Nephron (organoid): ENCODE data around the gene AIDA.
"Not testable (repeated sequence)": the region's sequence is repeated elsewhere in the genome, so short reads cannot be mapped to it uniquely, and the experiment has no call there.

ENCODE experiments used
- H3K27ac Mint-ChIP-seq, 3 experiments: 2 replicates each; pipeline ENCODE4 v1.8.0; 2020; ENCODE audit warnings: mixed read lengths in 3 of 3, mild to moderate bottlenecking in 2 of 3, moderate library complexity in 1 of 3
- H3K27me3 Mint-ChIP-seq: 2 replicates; pipeline ENCODE4 v1.8.0; 2021; ENCODE audit warnings: low read depth, mild to moderate bottlenecking, moderate library complexity, mixed read lengths
- H3K36me3 Mint-ChIP-seq: 2 replicates; pipeline ENCODE4 v1.8.0; 2020; ENCODE audit warnings: low read depth, mixed read lengths
- H3K4me1 Mint-ChIP-seq: 2 replicates; pipeline ENCODE4 v1.8.0; 2020; ENCODE audit warnings: mixed read lengths
- H3K4me3 Mint-ChIP-seq, 3 experiments: 2 replicates each; pipeline ENCODE4 v1.8.0; 2020; ENCODE audit warnings: mild to moderate bottlenecking in 3 of 3, mixed read lengths in 3 of 3, moderate library complexity in 2 of 3
- H3K9me3 Mint-ChIP-seq: 2 replicates; pipeline ENCODE4 v1.8.0; 2020; ENCODE audit warnings: mixed read lengths
- TF ChIP-seq, protein P1 (sequence below), 3 experiments: fragments of 200-600 bp; sonication (generic); IDR thresholded peaks; one replicate each; pipeline ENCODE4 v1.5.0; 2021; ENCODE audit warnings: antibody characterized with exemption in 3 of 3; ENCODE audit not compliant: unreplicated experiment in 3 of 3

Gene AIDA

DNA sequence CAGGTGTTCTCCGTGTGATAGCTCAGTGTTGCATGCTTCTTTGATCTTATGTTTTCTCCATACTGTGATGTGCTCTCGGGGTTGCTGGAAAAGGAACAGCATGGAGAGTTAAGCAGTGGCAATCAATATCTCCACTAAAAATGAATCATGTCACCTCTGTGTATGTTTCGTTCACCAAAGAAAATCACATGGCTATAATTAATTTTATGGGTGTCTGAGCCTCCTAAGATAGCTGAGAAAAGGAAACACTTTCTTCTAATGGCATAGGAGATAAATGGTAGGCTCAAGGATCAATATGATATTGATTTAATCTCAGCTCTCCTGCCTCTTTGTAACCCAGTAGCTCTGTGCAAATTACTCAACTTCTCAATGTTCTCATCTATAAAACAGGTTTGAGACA is 39.0 kb upstream of the AIDA start:
- Mint-ChIP-seq H3K9me3 (no peaks in the 10 kb centered on the region), H3K27me3 (no peaks in the 10 kb centered on the region), H3K36me3 (no peaks in the 10 kb centered on the region), H3K4me3 (no peak overlapping the region), H3K4me1 (no peaks in the 10 kb centered on the region), H3K27ac (no peak overlapping the region)
- TF ChIP-seq, protein P1, sequence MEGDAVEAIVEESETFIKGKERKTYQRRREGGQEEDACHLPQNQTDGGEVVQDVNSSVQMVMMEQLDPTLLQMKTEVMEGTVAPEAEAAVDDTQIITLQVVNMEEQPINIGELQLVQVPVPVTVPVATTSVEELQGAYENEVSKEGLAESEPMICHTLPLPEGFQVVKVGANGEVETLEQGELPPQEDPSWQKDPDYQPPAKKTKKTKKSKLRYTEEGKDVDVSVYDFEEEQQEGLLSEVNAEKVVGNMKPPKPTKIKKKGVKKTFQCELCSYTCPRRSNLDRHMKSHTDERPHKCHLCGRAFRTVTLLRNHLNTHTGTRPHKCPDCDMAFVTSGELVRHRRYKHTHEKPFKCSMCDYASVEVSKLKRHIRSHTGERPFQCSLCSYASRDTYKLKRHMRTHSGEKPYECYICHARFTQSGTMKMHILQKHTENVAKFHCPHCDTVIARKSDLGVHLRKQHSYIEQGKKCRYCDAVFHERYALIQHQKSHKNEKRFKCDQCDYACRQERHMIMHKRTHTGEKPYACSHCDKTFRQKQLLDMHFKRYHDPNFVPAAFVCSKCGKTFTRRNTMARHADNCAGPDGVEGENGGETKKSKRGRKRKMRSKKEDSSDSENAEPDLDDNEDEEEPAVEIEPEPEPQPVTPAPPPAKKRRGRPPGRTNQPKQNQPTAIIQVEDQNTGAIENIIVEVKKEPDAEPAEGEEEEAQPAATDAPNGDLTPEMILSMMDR (IDR thresholded peaks at IDR 0.05; ENCODE audit: unreplicated experiment in 3 of 3) = no peak

DNA sequence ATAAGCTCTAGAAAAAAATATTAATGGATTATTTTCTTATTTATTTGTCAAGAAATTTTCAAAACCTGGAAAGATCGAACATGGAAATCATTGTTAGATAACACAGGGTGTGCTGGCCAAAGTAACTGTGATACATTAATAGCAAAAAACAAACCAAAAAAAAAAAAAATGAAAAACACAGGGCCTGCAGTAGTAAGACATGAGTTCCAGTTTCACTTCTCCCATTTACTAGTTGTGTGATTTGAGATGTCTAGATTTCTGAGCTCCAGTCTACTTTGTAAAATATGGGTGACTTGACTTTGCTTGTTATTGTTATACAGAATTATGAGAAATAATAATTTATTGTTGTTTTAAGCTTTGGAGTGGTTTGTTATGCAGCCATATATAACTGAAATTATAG is 38.4 kb upstream of the AIDA start:
- H3K9me3 Mint-ChIP-seq = no peaks in the 10 kb centered on the region

DNA sequence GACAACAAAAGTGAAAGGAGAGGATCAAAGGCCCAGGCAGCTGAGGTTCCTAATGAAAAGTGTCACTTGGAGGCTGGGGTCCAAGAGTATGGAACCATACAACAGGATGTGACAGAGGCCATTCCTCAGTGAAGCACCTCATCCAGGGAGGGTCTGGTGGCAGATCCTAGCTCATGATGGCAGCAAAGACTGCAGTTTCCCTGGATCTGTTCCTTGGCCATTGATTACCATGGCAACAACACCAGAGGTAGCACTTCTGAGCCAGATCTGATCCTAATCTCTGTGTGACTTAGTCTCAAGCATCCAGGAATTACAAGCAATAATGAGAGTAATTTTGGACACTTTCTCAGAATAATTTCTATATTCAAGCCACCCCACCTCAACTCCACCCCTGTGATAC is 37.6 kb upstream of the AIDA start:
- no peak overlapping the region for H3K27ac Mint-ChIP-seq
- no peaks in the 10 kb centered on the region for H3K4me1 Mint-ChIP-seq
- H3K27me3 Mint-ChIP-seq = no peaks in the 10 kb centered on the region
- TF ChIP-seq, protein P1 (IDR thresholded peaks at IDR 0.05; ENCODE audit: unreplicated experiment in 3 of 3) = no peak
- no peak overlapping the region for H3K4me3 Mint-ChIP-seq
- H3K36me3 Mint-ChIP-seq = no peaks in the 10 kb centered on the region
- H3K9me3 Mint-ChIP-seq = no peaks in the 10 kb centered on the region

More for the DNA sequence above, 38.4 kb upstream of the AIDA start:
- TF ChIP-seq, protein P1 (IDR thresholded peaks at IDR 0.05; ENCODE audit: unreplicated experiment in 3 of 3) = no peak
- no peak overlapping the region for H3K4me3 Mint-ChIP-seq
- H3K4me1 Mint-ChIP-seq = no peaks in the 10 kb centered on the region
- no peaks in the 10 kb centered on the region for H3K36me3 Mint-ChIP-seq
- H3K27me3 Mint-ChIP-seq = no peaks in the 10 kb centered on the region
- H3K27ac Mint-ChIP-seq = no peak overlapping the region

DNA sequence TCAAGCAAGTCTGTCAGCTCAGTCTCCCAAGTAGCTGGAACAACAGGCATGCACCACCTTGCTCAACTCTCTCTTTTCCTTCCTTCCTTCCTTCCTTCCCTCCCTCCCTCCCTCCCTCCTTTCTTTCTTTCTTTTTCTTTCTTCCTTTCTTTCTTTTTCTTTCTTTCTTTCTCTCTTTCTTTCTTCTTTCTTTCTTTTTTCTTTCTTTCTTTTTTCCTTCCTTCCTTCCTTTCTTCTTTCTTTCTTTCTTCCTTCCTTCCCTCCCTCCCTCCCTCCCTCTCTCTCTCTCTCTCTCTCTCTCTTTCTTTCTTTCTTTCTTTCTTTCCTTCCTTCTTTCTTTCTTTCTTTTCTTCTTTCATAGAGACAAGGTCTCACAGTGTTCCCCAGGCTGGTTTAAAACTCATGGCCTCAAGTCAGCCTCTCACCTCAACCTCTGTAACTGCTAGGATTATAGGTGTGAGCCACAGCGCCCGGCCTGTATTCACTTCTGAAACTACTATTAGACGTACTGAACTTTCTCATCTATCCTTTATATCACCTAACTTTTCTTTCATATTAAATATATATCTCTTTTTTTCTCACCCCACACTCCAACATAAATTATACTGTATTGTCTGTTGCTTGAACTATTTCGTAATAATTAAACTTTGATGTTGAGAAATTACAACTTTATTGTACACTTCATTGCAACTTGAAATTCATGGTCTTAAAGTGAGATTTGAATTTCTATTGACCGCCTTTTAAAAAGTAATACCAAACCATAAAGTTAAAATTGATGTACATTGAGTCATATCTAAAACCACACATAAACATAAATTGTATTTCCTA is 29.6 kb upstream of the AIDA start:
- not testable (repeated sequence) for H3K27me3 Mint-ChIP-seq, H3K27ac Mint-ChIP-seq, H3K4me1 Mint-ChIP-seq, H3K9me3 Mint-ChIP-seq, H3K4me3 Mint-ChIP-seq, H3K36me3 Mint-ChIP-seq

DNA sequence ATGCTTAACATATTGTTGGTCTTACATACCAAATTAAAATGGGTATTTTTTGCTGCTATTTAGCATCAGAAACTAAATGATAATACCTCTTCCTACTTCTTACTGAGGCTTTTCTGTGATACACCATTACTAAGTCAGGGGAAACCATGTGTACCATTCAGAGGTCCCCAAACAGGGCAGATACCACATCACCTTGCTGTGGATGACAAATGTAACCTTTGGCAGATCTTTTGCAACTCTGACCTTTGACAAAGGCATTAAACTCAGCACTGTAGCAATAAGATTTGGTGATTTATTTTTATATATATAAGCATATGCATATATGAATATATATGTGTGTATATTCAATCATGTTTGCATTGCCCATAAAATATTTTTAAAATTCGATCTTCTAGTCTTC is 27.6 kb upstream of the AIDA start:
- H3K27me3 Mint-ChIP-seq = no peaks in the 10 kb centered on the region
- H3K27ac Mint-ChIP-seq = no peak overlapping the region
- no peaks in the 10 kb centered on the region for H3K36me3 Mint-ChIP-seq
- H3K4me1 Mint-ChIP-seq = no peaks in the 10 kb centered on the region
- TF ChIP-seq, protein P1 (IDR thresholded peaks at IDR 0.05; ENCODE audit: unreplicated experiment in 3 of 3) = no peak
- no peak overlapping the region for H3K4me3 Mint-ChIP-seq
- H3K9me3 Mint-ChIP-seq = no peaks in the 10 kb centered on the region

DNA sequence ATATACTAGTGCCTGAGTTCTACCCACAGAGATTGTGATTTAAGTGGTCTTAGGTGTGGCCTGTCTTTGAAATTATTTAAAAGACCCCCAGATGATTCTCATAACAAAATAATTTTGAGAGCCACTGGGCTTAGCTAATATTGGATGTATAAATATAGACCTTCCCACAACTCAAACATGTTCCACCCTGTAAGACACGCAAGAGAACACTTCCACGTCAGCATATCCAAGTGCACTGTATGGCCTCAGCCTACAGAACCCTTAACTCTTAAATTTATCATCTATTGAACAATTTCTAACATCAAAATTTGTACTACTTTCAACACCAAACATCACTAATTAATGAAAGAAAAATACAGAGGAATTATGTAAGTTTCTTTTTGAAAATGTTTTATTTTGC is 27.2 kb upstream of the AIDA start:
- Mint-ChIP-seq H3K4me3 (no peak overlapping the region), H3K9me3 (no peaks in the 10 kb centered on the region), H3K27ac (no peak overlapping the region), H3K27me3 (no peaks in the 10 kb centered on the region), H3K4me1 (no peaks in the 10 kb centered on the region), H3K36me3 (peaks cover 3% of the 10 kb centered on the region)
- TF ChIP-seq, protein P1 (IDR thresholded peaks at IDR 0.05; ENCODE audit: unreplicated experiment in 3 of 3) = no peak
